Mesothelial cell of epicardium (in vitro differentiated cells): ENCODE results near the gene CADPS2. TPM values are rescaled to one million over a fixed set of nuclear protein-coding genes. Genes with fewer than 3 reads are reported as not detected.

Experiments used
- DNase-seq, 2 experiments: peaks; one replicate each; pipeline ENCODE4 v3.0.0; 2021; ENCODE audit warnings: low spot score in 2 of 2; ENCODE audit not compliant: unreplicated experiment in 2 of 2
- H3K27ac Mint-ChIP-seq: 2 replicates; pipeline ENCODE4 v1.8.0; 2021; ENCODE audit warnings: mixed read lengths
- H3K27me3 Mint-ChIP-seq: 2 replicates; pipeline ENCODE4 v1.8.0; 2021; ENCODE audit warnings: low read depth, mixed read lengths
- H3K36me3 Mint-ChIP-seq: 2 replicates; pipeline ENCODE4 v1.8.0; 2021; ENCODE audit warnings: mixed read lengths
- H3K4me1 Mint-ChIP-seq: 2 replicates; pipeline ENCODE4 v1.8.0; 2021; ENCODE audit warnings: mixed read lengths
- H3K4me3 Mint-ChIP-seq: 2 replicates; pipeline ENCODE4 v1.8.0; 2021; ENCODE audit warnings: mild to moderate bottlenecking, moderate library complexity, mixed read lengths
- H3K9me3 Mint-ChIP-seq: 2 replicates; pipeline ENCODE4 v1.8.0; 2021; ENCODE audit warnings: mixed read lengths
- CTCF ChIP-seq: fragments of 200-600 bp; sonication (generic); IDR thresholded peaks from one replicate; pipeline ENCODE4 v1.5.0; 2021; ENCODE audit warnings: antibody characterized with exemption; ENCODE audit not compliant: unreplicated experiment
- total RNA-seq: library from RNA; stranded (reverse); gene quantifications from 3 replicates; pipeline ENCODE4 v1.2.1, GENCODE V29; 2021

Gene CADPS2
- total RNA-seq, 1 donor from 2014 or later, result 2.7 TPM

DNA sequence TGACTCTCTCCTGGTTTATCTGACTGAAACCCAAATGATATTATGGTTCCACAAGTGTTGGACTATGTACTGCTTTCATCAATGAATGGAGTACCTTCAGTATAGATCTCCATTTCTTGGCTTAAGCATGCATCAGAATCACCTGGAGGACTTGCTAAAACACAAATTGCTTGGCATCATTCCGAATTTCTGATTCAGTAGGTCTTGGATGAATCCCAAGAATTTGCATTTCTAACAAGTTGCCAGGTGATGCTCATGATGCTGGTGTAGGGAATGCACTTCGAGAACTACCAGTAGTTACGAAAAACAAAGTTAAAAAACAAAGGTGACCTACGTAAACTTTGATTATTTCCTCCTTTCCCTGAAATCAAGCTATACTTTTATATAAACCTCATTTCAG lies 462.7 kb downstream of the CADPS2 start:
- DNase-seq, result no peak
- Mint-ChIP-seq H3K4me1 (no peaks in the 10 kb centered on the region), H3K9me3 (no peaks in the 10 kb centered on the region), H3K27me3 (no peaks in the 10 kb centered on the region), H3K36me3 (no peaks in the 10 kb centered on the region), H3K27ac (no peak overlapping the region), H3K4me3 (no peak overlapping the region)
- TF ChIP-seq CTCF, result no peak

DNA sequence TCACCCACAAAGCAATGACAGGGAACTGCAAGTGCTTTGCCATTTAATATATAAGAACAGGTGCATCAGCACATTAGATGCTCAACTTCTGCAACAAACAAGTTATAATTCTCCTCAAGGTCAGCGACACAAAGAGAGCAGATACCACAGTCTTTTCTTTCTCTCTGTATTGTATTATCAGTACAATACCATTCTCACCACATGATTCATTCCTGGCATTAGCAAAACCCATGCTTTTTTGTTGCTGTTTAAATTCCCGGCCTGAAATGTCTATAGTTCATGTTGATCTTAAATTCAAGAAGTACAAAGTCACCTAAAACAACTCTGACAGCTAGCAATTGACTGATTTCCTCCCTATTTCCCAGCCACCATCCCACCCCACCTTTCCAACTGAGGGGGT lies 469.9 kb downstream of the CADPS2 start:
- no peak for TF ChIP-seq CTCF
- H3K4me1 Mint-ChIP-seq, result peaks cover 10% of the 10 kb centered on the region
- H3K4me3 Mint-ChIP-seq, result no peak overlapping the region
- no peaks in the 10 kb centered on the region for H3K36me3 Mint-ChIP-seq
- DNase-seq, result no peak
- no peak overlapping the region for H3K27ac Mint-ChIP-seq
- H3K27me3 Mint-ChIP-seq, result peaks cover 2% of the 10 kb centered on the region
- H3K9me3 Mint-ChIP-seq, result no peaks in the 10 kb centered on the region

- Mint-ChIP-seq H3K27me3 (peaks cover 2% of the 10 kb centered on the region), H3K9me3 (no peaks in the 10 kb centered on the region), H3K4me3 (no peak overlapping the region), H3K4me1 (peaks cover 10% of the 10 kb centered on the region), H3K27ac (no peak overlapping the region), H3K36me3 (no peaks in the 10 kb centered on the region)
- TF ChIP-seq CTCF, result no peak
- DNase-seq, result no peak
These were observed 470.8 kb downstream of the CADPS2 start for GRCh38 chr7:122415510-122415909.

DNA sequence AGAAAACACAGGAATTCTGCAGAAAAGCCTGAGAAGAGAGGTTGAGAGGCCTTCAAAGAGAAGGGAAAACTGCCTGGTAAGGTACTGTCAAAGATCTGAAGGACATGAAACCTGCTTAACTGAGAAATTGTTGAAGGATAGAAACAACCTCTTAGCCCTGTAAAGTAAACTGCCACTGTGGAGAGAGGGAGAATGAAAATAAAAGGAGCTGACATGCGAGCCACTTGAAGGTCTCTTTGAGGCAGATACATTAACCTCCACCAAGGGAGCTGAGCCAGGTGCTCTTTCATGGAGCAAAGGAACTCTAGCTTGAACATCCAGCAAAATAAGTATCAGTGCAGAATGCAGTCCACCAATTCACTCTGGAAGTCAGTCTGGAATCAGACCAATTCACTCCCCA lies 472.9 kb downstream of the CADPS2 start:
- Mint-ChIP-seq H3K4me3 (no peak overlapping the region), H3K4me1 (peaks cover 10% of the 10 kb centered on the region), H3K36me3 (no peaks in the 10 kb centered on the region), H3K27me3 (peaks cover 2% of the 10 kb centered on the region), H3K27ac (no peak overlapping the region), H3K9me3 (no peaks in the 10 kb centered on the region)
- TF ChIP-seq CTCF, result no peak
- no peak for DNase-seq

GRCh38 chr7:122412883-122413282 lies 473.4 kb downstream of the CADPS2 start:
- Mint-ChIP-seq H3K27ac (no peak overlapping the region), H3K4me3 (no peak overlapping the region), H3K4me1 (peaks cover 10% of the 10 kb centered on the region), H3K36me3 (no peaks in the 10 kb centered on the region), H3K27me3 (peaks cover 2% of the 10 kb centered on the region), H3K9me3 (no peaks in the 10 kb centered on the region)
- no peak for TF ChIP-seq CTCF
- DNase-seq, result no peak

DNA sequence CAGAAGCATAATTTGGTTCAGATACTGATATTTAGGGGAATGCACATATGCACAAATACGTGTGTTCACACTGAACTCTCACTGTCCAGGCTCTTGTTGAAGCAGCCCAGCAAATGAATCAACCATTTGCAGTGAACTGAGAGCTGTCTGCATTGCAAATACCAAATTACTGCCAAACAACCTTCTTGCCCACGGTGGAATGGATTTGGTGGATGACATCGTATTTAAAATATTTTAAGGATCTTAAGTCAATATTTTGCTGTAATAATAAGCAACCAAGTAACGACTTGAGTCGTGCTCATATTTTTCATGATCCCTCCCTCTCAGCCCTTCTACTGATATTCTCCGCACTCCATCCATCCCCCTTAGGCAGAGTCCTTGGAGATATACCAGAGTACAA lies 473.8 kb downstream of the CADPS2 start:
- Mint-ChIP-seq H3K27ac (no peak overlapping the region), H3K36me3 (no peaks in the 10 kb centered on the region), H3K9me3 (no peaks in the 10 kb centered on the region), H3K4me3 (no peak overlapping the region), H3K4me1 (peaks cover 10% of the 10 kb centered on the region), H3K27me3 (no peaks in the 10 kb centered on the region)
- DNase-seq, result no peak
- no peak for TF ChIP-seq CTCF
